Stimulated activated CD4-positive, alpha-beta T cell treated with anti-CD3 and anti-CD28 coated beads, Interleukin-1b, Interleukin-23, amount 100 ng/mL, for 1 hour (primary cell): ENCODE data around the gene ATE1.
"Not testable (repeated sequence)": the region's sequence is repeated elsewhere in the genome, so short reads cannot be mapped to it uniquely, and the experiment has no call there.

ENCODE experiments used
- DNase-seq, 2 donors: peaks; one replicate each; pipeline ENCODE4 v3.0.0-alpha.2; 2020; ENCODE audit warnings: low read depth in 2 of 2

The ATE1 gene

DNA sequence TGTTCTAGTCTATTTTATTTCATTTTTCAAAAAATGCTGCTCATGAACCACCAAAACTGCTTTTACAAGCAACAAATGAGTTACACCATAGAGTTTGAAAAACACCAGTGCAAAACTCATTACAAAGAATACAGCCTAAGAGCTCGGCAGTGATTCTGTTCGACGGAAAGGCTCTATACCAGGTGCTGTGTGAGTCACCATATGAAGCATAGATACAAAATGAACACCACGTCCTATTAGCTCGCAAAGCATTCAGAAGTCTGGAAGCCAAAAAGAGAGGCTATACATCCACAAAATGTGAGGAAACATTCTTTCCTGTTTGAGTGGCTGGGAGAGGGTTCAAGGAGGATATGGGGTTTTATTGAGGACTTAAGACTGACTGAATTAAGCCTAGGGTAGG, 136.1 kb downstream of the ATE1 start:
- no peak for DNase-seq

DNA sequence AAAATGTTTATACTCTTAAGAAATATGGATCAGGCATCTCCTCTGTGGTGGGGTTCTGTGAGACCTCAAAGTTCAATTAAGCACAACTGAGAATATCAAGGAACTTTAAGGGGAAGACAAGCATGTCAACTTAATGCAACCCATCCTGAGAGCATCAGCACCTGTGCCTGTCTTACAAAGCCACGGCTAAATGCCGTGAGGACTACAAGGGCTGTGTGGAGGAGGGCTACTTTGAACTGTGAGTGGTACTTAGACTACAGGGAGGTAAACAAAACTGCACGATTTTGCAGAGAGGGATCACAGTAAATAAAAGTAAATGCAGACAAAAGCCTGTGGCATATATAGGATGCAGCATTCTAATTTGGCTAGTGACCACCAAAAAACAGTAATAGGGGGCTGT, 139.1 kb downstream of the ATE1 start:
- no peak for DNase-seq

GRCh38 chr10:121788115-121788514, 139.7 kb downstream of the ATE1 start:
- DNase-seq = no peak

- DNase-seq = no peak
These were observed 140.7 kb downstream of the ATE1 start for GRCh38 chr10:121787169-121787568.

DNA sequence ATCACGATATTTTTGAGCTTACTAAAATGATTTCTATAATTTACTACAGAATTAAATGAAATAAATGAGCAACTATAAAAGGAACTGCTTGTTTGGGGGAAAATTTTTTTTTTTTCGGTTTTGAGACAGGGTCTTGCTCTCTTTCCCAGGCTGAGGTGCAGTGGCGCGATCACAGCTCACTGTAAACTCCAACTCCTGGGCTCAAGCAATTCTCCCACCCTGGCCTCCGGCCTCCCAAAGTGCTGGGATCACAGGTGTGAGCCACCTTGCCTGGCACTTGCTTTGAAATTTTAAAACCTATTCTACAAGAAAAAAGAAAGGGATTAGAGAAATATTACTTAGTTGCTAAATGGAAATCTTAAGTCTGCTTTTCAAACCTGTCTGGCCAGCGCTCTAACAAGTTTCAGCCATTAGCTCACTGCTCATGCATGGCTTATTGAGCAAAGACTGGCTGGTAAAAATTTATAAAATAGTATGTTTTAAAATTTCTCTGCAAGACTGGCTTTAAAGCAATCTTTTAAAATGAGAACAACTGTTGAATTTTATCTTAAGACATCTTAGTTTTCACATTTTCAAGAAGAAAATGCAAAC, 144.0 kb downstream of the ATE1 start:
- DNase-seq = no peak

DNA sequence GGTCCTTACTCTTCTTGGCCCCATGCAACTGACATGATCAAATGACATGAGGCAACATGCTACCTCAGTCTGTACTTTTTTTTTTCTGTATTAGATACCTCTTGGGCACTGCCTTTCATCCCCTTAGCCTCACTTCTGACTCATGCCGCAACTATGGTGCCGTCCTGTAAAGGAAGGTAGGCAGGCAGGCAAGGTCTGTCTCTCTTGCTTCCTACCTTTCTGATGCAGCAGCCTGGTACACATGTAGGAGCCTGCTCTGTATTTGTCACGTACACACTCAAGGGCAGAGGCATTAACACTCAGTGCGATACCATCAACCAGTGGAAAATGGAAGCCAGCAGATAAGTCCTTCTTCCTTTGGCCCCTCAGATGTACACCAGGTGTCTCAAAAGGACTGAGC, 146.7 kb downstream of the ATE1 start:
- DNase-seq = no peak

DNA sequence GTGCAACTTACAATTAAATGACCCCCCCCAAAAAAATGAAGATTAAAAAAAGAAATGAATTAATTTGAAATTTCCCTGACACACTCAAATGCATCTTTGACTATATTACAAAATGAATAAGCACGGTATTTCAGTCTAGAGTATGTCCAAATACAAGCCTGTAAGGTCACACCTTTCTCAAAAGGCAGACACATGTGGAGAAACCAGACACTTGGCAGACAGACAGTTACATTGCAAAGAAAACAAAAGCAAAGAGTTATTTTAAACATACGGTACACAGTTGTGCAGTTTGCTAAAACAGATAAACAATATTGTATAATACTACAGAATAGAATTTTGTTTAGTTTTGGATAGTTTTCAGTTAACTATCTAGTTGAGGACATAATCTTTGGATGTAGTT, 153.0 kb downstream of the ATE1 start:
- DNase-seq = no peak

- no peak for DNase-seq
These were observed 153.4 kb downstream of the ATE1 start for GRCh38 chr10:121774404-121774803.

DNA sequence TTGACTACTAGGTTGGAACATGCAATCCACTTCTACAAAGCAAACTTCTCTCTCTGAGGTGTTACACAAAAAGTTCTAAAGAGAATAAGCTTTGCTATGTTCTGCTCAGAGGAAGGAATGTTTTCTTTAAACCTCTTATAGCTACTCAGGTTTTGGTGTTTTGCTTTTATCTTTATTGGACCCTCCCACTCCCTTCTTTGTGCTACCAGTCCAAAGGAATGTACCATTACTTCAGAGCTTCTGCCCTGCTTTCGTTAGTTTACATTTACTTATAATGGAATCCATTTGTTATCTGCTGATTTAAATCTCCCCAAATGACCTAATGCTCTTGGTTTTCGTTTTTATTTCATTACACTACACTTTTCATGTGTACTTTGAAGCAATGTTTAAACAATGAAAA, 154.9 kb downstream of the ATE1 start:
- no peak for DNase-seq

DNA sequence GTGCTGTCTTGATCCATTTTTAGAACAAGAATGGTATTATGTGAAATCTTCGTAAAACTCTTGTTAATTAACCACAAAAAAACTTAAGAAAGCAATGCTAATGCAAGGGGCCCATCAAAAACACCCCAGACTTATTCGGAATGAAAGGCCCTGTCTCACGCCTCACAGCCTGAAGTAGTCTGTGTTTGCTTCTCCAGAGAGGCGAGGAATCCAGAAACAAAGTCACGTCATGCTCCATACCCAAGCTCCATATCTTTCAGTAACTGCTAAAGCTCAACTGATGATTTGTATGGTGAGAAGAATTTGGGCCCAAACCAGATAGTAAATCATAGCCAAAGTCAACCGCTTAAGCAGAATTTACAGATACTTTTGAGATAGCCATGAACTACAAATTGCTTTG, 155.4 kb downstream of the ATE1 start:
- DNase-seq = no peak

GRCh38 chr10:121771966-121772365, 155.9 kb downstream of the ATE1 start:
- no peak for DNase-seq

- no peak for DNase-seq
These were observed 161.4 kb downstream of the ATE1 start for GRCh38 chr10:121766426-121766825.

- no peak for DNase-seq
These were observed 162.6 kb downstream of the ATE1 start for GRCh38 chr10:121765204-121765603.

DNA sequence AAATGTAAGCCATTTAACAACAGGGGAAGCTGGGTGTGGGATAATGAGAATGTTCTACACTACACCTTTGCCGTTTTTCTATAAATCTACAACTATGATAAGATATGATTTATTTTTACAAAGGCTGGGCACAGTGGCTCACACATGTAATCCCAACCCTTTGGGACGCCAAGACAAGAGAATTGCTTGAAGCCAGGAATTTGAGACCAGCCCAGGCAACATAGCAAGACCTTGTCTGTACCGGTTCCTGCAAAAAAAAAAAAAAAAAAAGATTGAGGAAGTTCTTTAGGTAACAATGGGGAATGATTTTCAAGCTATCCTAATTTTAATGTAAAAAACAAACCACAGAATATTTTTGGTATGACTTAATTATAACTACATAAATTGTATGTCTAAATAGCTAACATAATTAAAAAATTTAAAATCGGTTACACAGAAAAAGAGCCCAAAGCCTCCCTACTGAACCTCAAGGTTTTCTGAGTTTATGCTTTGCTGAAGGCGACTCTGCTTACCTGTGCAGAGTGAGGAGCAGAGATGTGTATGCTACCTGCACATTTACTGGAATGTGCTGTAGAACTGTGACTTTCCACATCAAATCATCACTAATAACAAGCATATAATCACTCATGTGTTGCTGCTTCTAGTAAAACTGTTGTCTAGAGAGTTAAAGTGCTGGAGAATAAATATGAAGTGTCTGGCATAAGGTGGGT, 163.4 kb downstream of the ATE1 start:
- no peak for DNase-seq

DNA sequence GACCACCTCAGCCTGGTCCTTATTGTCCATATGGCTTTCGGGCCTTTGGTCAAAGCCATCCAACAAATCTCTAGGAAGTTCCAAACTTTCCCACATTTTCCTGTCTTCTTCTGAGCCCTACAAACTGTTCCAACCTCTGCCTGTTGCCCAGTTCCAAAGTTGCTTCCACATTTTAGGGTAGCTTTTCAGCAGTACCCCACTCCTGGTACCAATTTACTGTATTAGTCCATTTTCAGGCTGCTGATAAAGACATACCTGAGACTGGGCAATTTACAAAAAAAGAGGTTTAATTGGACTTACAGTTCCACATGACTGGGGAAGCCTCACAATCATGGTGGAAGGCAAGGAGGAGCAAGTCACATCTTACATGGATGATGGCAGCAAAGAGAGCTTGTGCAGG, 170.6 kb downstream of the ATE1 start:
- not testable (repeated sequence) for DNase-seq

DNA sequence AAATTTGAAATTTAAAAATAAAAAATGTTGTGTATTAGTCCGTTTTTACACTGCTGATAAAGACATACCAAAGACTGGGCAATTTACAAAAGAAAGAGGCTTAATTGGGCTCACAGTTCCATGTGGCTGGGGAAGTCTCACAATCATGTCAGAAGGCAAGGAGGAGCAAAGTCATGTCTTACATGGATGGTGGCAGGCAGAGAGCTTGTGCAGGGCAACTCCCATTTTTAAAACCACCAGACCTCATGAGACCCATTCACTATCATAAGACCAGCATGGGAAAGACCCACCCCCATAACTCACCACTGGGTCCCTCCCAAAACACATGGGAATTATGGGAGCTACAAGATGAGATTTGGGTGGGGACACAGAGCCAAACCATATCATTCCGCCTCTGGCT, 172.3 kb downstream of the ATE1 start:
- not testable (repeated sequence) for DNase-seq

GRCh38 chr10:121754666-121755065, 173.2 kb downstream of the ATE1 start:
- no peak for DNase-seq

- DNase-seq = no peak
These were observed 173.9 kb downstream of the ATE1 start for GRCh38 chr10:121753726-121754476.

GRCh38 chr10:121751191-121751760, 176.6 kb downstream of the ATE1 start:
- no peak for DNase-seq

DNA sequence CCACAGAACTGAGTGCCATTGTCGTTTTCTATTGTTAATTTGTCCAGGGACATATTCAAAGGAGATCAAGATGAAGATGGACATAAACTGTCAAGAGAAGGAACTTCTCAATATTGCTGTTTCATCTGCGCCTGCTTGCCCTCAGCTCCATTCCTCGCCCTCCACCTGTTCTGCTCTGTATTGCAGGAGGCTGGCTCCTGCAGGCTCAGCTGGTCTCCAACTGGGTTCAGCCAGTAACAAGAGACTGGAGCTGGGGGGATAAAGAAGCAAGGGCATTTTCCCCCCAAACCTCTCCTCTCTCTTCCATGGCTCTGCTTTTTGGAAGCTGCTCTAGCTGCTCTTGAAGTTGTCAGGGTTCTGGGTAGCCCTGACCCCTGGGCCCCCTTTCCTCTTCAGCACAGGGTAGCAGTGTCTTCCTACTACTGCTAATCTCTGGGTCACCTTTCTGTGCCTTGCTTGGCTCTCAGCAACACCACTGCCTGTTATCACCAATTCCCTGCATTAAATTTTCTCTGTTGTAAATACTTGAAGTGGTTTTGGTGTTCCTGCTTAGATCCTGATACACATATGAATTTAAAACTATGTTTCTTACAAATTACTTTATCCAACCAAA, 180.6 kb downstream of the ATE1 start:
- no peak for DNase-seq

- DNase-seq = no peak
These were observed 186.5 kb downstream of the ATE1 start for GRCh38 chr10:121741248-121741792.

- no peak for DNase-seq
These were observed 187.8 kb downstream of the ATE1 start for GRCh38 chr10:121740069-121740468.
